Uterus (tissue), 2 donors: ENCODE measurements around the gene CWC22.

ENCODE experiments used
- CTCF ChIP-seq, 4 experiments: fragments of 200-600 bp in 2 of 4; fragments of 450-650 bp in 2 of 4; sonication (generic) in 2 of 4; IDR thresholded peaks; one replicate each; pipeline ENCODE4 v1.5.1; 2016 to 2019; ENCODE audit warnings: antibody characterized with exemption in 4 of 4, mild to moderate bottlenecking in 2 of 4, moderate library complexity in 1 of 4
- POLR2A ChIP-seq, 2 donors: fragments of 450-650 bp; IDR thresholded peaks; one replicate each; pipeline ENCODE4 v1.6.1; 2016; ENCODE audit warnings: antibody characterized with exemption in 2 of 2, mild to moderate bottlenecking in 1 of 2, moderate library complexity in 1 of 2

DNA sequence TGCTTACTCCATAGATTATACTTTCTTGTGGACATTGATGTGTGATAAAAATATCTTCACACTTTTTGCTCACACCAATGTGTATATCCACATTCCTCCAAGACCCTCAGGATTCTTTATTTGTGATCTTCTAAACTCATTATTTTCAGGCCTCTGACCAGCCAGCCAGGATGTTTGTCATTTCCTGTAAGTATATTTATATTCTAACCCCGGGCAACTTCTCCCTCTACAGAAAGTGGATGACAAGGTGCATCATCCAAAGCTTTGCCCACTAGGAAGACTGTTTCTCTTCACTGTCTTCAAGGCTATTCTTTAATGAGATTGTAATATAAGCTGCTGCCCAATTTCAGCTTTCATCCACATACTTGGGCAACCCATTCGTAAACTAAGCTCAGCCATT, 3.6 kb upstream of the CWC22 start:
- TF ChIP-seq CTCF (IDR thresholded peaks at IDR 0.05) (no peak), POLR2A (IDR thresholded peaks at IDR 0.05) (no peak)
